SK-N-SH (cell line): ENCODE data around the gene TRA2B. TPM values are rescaled to one million over a fixed set of nuclear protein-coding genes. Genes with fewer than 3 reads are reported as not detected.
A peak's percentile ranks its signal among the peaks of the same experiment; 100 is the strongest.

Experiments used
- CTCF ChIA-PET: fragments of 300-600, 350-600 bp; formaldehyde crosslinking; extraction: SDS; loops from one replicate; lab custom pipeline; 2021; lab: Yijun Ruan, JAX
- POLR2A ChIA-PET: fragments of 350-600 bp; sonication (Branson Sonifier 250); formaldehyde crosslinking; extraction: SDS; loops from one replicate; lab custom pipeline; 2020; ENCODE audit warnings: antibody characterized with exemption, inconsistent platforms; lab: Yijun Ruan, JAX
- DNase-seq: peaks from one replicate; pipeline ENCODE4 v3.0.0; 2012
- H2AFZ ChIP-seq: fragments of 200-600 bp; sonication (generic); 2 replicates; pipeline ENCODE4 v1.8.1; 2016; ENCODE audit warnings: antibody characterized with exemption, mild to moderate bottlenecking, low read depth
- H3F3A ChIP-seq: fragments of 200-600 bp; sonication (generic); replicated peaks from 2 replicates; pipeline ENCODE3; 2016; ENCODE audit warnings: antibody characterized with exemption, mild to moderate bottlenecking; ENCODE audit not compliant: insufficient read depth
- H3K27ac ChIP-seq, 2 experiments: fragments of 200-500 bp in 1 of 2; fragments of 200-600 bp in 1 of 2; sonication (Bioruptor generic) in 1 of 2; sonication (generic), shearing (Covaris generic) in 1 of 2; 2 replicates each; pipeline versions ENCODE4 v1.5.1 to v1.6.1; 2014 to 2016; ENCODE audit warnings: low read depth in 2 of 2, inconsistent platforms in 1 of 2, low read length in 1 of 2, mild to moderate bottlenecking in 1 of 2, mixed read lengths in 1 of 2
- H3K27me3 ChIP-seq: fragments of 200-600 bp; sonication (generic), shearing (Covaris generic); 2 replicates; pipeline ENCODE4 v1.6.1; 2016; ENCODE audit warnings: mixed run types; ENCODE audit not compliant: insufficient read depth
- H3K36me3 ChIP-seq, 2 experiments: fragments of 200-500 bp in 1 of 2; fragments of 200-600 bp in 1 of 2; sonication (Bioruptor generic) in 1 of 2; sonication (generic) in 1 of 2; replicated peaks in 1 of 2; 2 replicates each; pipeline versions ENCODE3 to v1.5.1; 2014 to 2016; ENCODE audit warnings: low read length in 1 of 2, mild to moderate bottlenecking in 1 of 2; ENCODE audit not compliant: insufficient read depth in 2 of 2, control insufficient read depth in 1 of 2
- H3K4me1 ChIP-seq, 2 experiments: fragments of 200-500 bp in 1 of 2; fragments of 200-600 bp in 1 of 2; sonication (Bioruptor generic) in 1 of 2; sonication (generic), shearing (Covaris generic) in 1 of 2; 2 replicates each; pipeline versions ENCODE4 v1.5.1 to v1.6.1; 2014 to 2016; ENCODE audit warnings: low read depth in 1 of 2, low read length in 1 of 2, mixed run types in 1 of 2; ENCODE audit not compliant: insufficient read depth in 2 of 2, control insufficient read depth in 1 of 2
- H3K4me2 ChIP-seq: fragments of 200-600 bp; sonication (generic), shearing (Covaris generic); 2 replicates; pipeline ENCODE4 v1.6.1; 2017; ENCODE audit warnings: mixed run types
- H3K4me3 ChIP-seq, 2 experiments: fragments of 200-500 bp in 1 of 2; fragments of 200-600 bp in 1 of 2; sonication (Bioruptor generic) in 1 of 2; sonication (generic), shearing (Covaris generic) in 1 of 2; 2 replicates each; pipeline versions ENCODE4 v1.5.1 to v1.8.1; 2014 to 2016; ENCODE audit warnings: low read depth in 2 of 2, inconsistent platforms in 1 of 2, low read length in 1 of 2, mild to moderate bottlenecking in 1 of 2, mixed read lengths in 1 of 2, moderate library complexity in 1 of 2
- H3K79me2 ChIP-seq: fragments of 200-600 bp; sonication (generic); 2 replicates; pipeline ENCODE4 v1.8.1; 2017; ENCODE audit warnings: mild to moderate bottlenecking; ENCODE audit not compliant: insufficient read depth
- H3K9ac ChIP-seq: fragments of 200-600 bp; sonication (generic); 2 replicates; pipeline ENCODE4 v1.6.1; 2017; ENCODE audit warnings: mixed run types
- H3K9me2 ChIP-seq: fragments of 200-600 bp; sonication (generic); 2 replicates; pipeline ENCODE4 v1.6.1; 2017; ENCODE audit warnings: mixed run types
- H3K9me3 ChIP-seq: fragments of 200-600 bp; sonication (generic); 2 replicates; pipeline ENCODE4 v1.6.1; 2017; ENCODE audit warnings: mixed run types, mild to moderate bottlenecking, moderate library complexity
- H4K20me1 ChIP-seq: fragments of 200-600 bp; sonication (generic); 2 replicates; pipeline ENCODE4 v1.6.1; 2017; ENCODE audit warnings: mild to moderate bottlenecking, mixed run types; ENCODE audit not compliant: insufficient read depth
- CHD2 ChIP-seq: fragments of 150-350 bp; IDR thresholded peaks from 2 replicates; pipeline ENCODE4 v1.6.1; 2018; ENCODE audit warnings: low read length; ENCODE audit not compliant: partially characterized antibody
- CTCF ChIP-seq: fragments of 200-600 bp; sonication (generic); IDR thresholded peaks from 2 replicates; pipeline ENCODE4 v1.6.1; 2017; ENCODE audit warnings: antibody characterized with exemption, mild to moderate bottlenecking, moderate library complexity
- FOSL2 ChIP-seq: IDR thresholded peaks from 2 replicates; pipeline ENCODE4 v1.4.0; 2012; ENCODE audit warnings: low read depth, mild to moderate bottlenecking, moderate library complexity, borderline replicate concordance
- GATA2 ChIP-seq: sonication (generic); formaldehyde crosslinking; IDR thresholded peaks from 2 replicates; pipeline ENCODE4 v1.5.0; 2020; ENCODE audit warnings: mild to moderate bottlenecking, missing genetic modification reagents
- MAX ChIP-seq: IDR thresholded peaks from 2 replicates; pipeline ENCODE4 v1.4.0; 2012; ENCODE audit warnings: low read depth
- MEF2A ChIP-seq: IDR thresholded peaks from 2 replicates; pipeline ENCODE4 v1.4.0; 2012; ENCODE audit warnings: low read depth, borderline replicate concordance
- NFIC ChIP-seq: IDR thresholded peaks from 2 replicates; pipeline ENCODE4 v1.4.0; 2012; ENCODE audit warnings: borderline replicate concordance
- NRF1 ChIP-seq: IDR thresholded peaks from 2 replicates; pipeline ENCODE4 v1.6.1; 2012; ENCODE audit warnings: low read depth, mild to moderate bottlenecking, low read length
- POLR2AphosphoS5 ChIP-seq: IDR thresholded peaks from 2 replicates; pipeline ENCODE4 v1.6.1; 2012; ENCODE audit warnings: low read depth, low read length
- RAD21 ChIP-seq: IDR thresholded peaks from 2 replicates; pipeline ENCODE4 v1.6.1; 2012; ENCODE audit warnings: mild to moderate bottlenecking, low read length
- RFX5 ChIP-seq: IDR thresholded peaks from 2 replicates; pipeline ENCODE4 v1.6.1; 2012; ENCODE audit warnings: mild to moderate bottlenecking, improper control_type of control experiment, low read length
- SMC3 ChIP-seq: IDR thresholded peaks from 2 replicates; pipeline ENCODE4 v1.6.1; 2012; ENCODE audit warnings: low read depth, low read length, improper control_type of control experiment
- TCF12 ChIP-seq: IDR thresholded peaks from 2 replicates; pipeline ENCODE4 v1.4.0; 2012
- TEAD4 ChIP-seq: IDR thresholded peaks from 2 replicates; pipeline ENCODE4 v1.4.0; 2012; ENCODE audit warnings: mild to moderate bottlenecking, borderline replicate concordance; ENCODE audit not compliant: insufficient read depth
- WGBS: methylation state at CpG from one replicate; pipeline ENCODE4 v1.1.6; 2017; ENCODE audit warnings: low lambda C conversion rate; 5-methylcytosine and 5-hydroxymethylcytosine counted together
- polyA plus RNA-seq, 3 experiments: library from polyadenylated mRNA; depleted of rRNA; stranded (reverse); fragments of >200 nt; gene quantifications; 2 replicates each; pipeline ENCODE4 v1.2.3, GENCODE V29; 2012
- TF ChIP-seq, protein P1 (sequence below): IDR thresholded peaks from 2 replicates; pipeline ENCODE4 v1.6.1; 2012; ENCODE audit warnings: mild to moderate bottlenecking, low read depth, low read length, moderate library complexity

TRA2B gene
- polyA plus RNA-seq, 1 of the 3 experiments (the other 2 are of a cell fraction) = 212 TPM

DNA sequence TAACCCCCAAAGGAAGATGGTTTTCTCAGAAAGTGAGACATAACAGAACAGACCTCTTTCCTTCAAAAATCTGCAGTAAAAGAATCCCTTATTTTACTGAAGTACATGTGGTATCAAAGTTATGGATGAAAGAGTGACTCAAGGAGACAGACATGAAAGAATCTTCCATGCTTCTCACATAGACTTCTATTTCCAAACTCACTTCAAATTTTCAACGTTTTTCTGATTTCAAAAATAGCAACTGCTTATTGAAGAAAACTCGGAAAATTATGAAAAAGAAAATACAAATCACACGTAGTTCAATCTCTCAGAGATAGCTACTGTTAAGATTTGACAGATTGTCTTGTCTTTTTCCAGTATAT is 39.8 kb upstream of the TRA2B start:
- no peaks in the 10 kb centered on the region for H3K9me2 ChIP-seq
- no peak for DNase-seq
- 31% methylated on average over 3 of the region's 3 CpGs for WGBS
- no peaks in the 10 kb centered on the region for H3F3A ChIP-seq
- no peak overlapping the region; a peak in 1 of 4 replicates for H3K4me3 ChIP-seq
- no peaks in the 10 kb centered on the region for H3K36me3 ChIP-seq
- H3K9me3 ChIP-seq = no peaks in the 10 kb centered on the region
- no peak overlapping the region for H3K27ac ChIP-seq
- H2AFZ ChIP-seq = no peak overlapping the region
- no peak overlapping the region for H3K9ac ChIP-seq
- no peaks in the 10 kb centered on the region for H3K27me3 ChIP-seq
- no peak overlapping the region for H3K4me2 ChIP-seq
- H3K4me1 ChIP-seq = no peaks in the 10 kb centered on the region
- H3K79me2 ChIP-seq = no peaks in the 10 kb centered on the region
- TF ChIP-seq POLR2AphosphoS5 (no peak), MAX (no peak), GATA2 (CRISPR knock-in tag) (no peak), TEAD4 (no peak), CHD2 (no peak), NRF1 (no peak), FOSL2 (no peak), RFX5 (no peak), MEF2A (no peak)
- TF ChIP-seq, protein P1, sequence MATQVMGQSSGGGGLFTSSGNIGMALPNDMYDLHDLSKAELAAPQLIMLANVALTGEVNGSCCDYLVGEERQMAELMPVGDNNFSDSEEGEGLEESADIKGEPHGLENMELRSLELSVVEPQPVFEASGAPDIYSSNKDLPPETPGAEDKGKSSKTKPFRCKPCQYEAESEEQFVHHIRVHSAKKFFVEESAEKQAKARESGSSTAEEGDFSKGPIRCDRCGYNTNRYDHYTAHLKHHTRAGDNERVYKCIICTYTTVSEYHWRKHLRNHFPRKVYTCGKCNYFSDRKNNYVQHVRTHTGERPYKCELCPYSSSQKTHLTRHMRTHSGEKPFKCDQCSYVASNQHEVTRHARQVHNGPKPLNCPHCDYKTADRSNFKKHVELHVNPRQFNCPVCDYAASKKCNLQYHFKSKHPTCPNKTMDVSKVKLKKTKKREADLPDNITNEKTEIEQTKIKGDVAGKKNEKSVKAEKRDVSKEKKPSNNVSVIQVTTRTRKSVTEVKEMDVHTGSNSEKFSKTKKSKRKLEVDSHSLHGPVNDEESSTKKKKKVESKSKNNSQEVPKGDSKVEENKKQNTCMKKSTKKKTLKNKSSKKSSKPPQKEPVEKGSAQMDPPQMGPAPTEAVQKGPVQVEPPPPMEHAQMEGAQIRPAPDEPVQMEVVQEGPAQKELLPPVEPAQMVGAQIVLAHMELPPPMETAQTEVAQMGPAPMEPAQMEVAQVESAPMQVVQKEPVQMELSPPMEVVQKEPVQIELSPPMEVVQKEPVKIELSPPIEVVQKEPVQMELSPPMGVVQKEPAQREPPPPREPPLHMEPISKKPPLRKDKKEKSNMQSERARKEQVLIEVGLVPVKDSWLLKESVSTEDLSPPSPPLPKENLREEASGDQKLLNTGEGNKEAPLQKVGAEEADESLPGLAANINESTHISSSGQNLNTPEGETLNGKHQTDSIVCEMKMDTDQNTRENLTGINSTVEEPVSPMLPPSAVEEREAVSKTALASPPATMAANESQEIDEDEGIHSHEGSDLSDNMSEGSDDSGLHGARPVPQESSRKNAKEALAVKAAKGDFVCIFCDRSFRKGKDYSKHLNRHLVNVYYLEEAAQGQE = no peak
- ChIA-PET POLR2A (no interaction called here), CTCF (interaction anchor here (0.5 to 4.9 kb wide), 29 partner anchors 9 to 851 kb away, joined by 3 to 49 read pairs (median 4); no protein-coding TSS in a partner anchor)
- no peaks in the 10 kb centered on the region for H4K20me1 ChIP-seq

GRCh38 chr3:185976977-185977678 is 39.3 kb upstream of the TRA2B start:
- CTCF ChIA-PET = interaction anchor here (0.6 to 4.9 kb wide), 39 partner anchors 8 to 870 kb away, joined by 3 to 49 read pairs (median 4); no protein-coding TSS in a partner anchor
- H3K4me1 ChIP-seq = no peaks in the 10 kb centered on the region
- no peak overlapping the region for H3K9ac ChIP-seq
- TF ChIP-seq NFIC = no peak
- peak; percentile 73 for TF ChIP-seq RAD21
- peak; percentile 96 for TF ChIP-seq CTCF
- TF ChIP-seq TCF12 = no peak
- peak; percentile 60 for TF ChIP-seq SMC3
- H3K79me2 ChIP-seq = no peaks in the 10 kb centered on the region
- H3K27ac ChIP-seq = no peak overlapping the region
- no peaks in the 10 kb centered on the region for H3K27me3 ChIP-seq
- H2AFZ ChIP-seq = no peak overlapping the region
- no peaks in the 10 kb centered on the region for H3K36me3 ChIP-seq
- DNase-seq = peak; percentile 70
- POLR2A ChIA-PET = no interaction called here
- WGBS = 43% methylated on average over 6 of the region's 6 CpGs
- H4K20me1 ChIP-seq = no peaks in the 10 kb centered on the region
- H3K9me3 ChIP-seq = no peaks in the 10 kb centered on the region
- H3F3A ChIP-seq = no peaks in the 10 kb centered on the region
- no peak overlapping the region; a peak in 1 of 4 replicates for H3K4me3 ChIP-seq
- no peak overlapping the region for H3K4me2 ChIP-seq
- no peaks in the 10 kb centered on the region for H3K9me2 ChIP-seq
